ENCODE results near the gene PPP2R2C.

The PPP2R2C gene

DNA sequence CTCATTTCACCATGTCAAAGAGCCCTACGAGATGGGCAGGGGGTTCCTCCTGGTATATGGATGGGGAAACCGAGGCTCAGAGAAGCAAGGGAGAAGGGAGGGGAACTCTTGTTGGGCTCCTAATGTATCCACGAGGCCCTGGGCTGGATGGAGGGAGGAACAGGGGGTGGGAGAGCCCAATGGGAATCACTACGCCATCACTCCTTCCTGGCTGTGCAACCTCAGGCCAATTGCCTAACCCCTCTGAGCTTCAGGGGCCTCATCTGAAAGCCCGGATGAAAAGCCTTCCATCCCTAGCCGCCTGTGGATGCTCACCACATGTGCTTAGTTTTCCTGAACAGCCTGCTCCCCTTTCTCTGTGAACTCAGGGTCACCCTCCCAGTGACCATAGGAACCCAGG, 57.8 kb downstream of the PPP2R2C start:
- DNase-seq (ENCODE audit: low read depth), result no peak

DNA sequence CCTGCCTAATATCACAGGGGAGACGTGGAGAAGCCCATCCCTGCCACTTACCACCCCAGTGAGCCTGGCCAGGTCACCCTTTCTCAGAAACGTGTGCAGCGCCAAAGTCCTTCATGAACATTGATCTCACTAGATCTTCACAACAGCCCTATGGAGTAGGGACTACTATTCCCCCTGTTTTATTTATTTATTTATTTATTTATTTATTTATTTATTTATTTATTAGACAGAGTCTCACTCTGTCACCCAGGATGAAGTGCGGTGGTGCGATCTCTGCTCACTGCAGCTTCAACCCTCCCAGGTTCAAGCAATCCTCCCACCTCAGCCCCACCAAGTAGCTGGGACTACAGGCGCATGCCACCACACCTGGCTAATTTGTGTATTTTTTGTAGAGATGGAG, 61.8 kb downstream of the PPP2R2C start:
- H3K4me3 ChIP-seq (ENCODE audit: low read depth, low read length), result no peak overlapping the region
- DNase-seq (ENCODE audit: low read depth), result no peak

More for the DNA sequence above, 57.8 kb downstream of the PPP2R2C start:
- no peak overlapping the region for H3K4me3 ChIP-seq (ENCODE audit: low read depth, low read length)

GRCh38 chr4:6410068-6410467, 62.3 kb downstream of the PPP2R2C start:
- no peak for DNase-seq (ENCODE audit: low read depth)
- no peak overlapping the region for H3K4me3 ChIP-seq (ENCODE audit: low read depth, low read length)

- H3K4me3 ChIP-seq (ENCODE audit: low read depth, low read length), result no peak overlapping the region
Measured at GRCh38 chr4:6409381-6409780, 63.0 kb downstream of the PPP2R2C start.

DNA sequence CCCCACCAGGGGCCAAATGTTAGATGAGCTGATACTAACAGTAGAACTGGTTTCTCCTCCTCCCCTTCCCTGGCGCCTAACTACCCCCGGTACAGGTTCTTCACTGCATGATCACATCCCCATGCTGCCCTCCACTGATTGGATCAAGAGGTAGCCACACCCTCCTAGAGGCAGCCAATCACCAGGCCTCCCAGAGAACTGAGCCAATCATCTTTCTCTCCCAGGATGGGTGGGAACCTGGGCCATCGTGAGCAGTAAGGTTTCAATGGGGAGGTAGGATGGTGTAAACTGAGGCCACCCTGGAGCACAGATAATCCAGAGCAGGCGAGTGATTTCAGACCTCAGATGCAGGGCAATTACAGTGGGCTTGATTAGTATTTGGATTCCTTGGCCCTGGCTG, 64.2 kb downstream of the PPP2R2C start:
- no peak overlapping the region for H3K4me3 ChIP-seq (ENCODE audit: low read depth, low read length)
- no peak for DNase-seq (ENCODE audit: low read depth)

More at GRCh38 chr4:6409381-6409780, 63.0 kb downstream of the PPP2R2C start:
- no peak for DNase-seq (ENCODE audit: low read depth)

- no peak for DNase-seq (ENCODE audit: low read depth)
Measured at GRCh38 chr4:6405397-6405706, 67.1 kb downstream of the PPP2R2C start.

GRCh38 chr4:6404611-6405396, 67.6 kb downstream of the PPP2R2C start:
- no peak overlapping the region for H3K4me3 ChIP-seq (ENCODE audit: low read depth, low read length)
- DNase-seq (ENCODE audit: low read depth), result no peak

More at GRCh38 chr4:6405397-6405706, 67.1 kb downstream of the PPP2R2C start:
- no peak overlapping the region for H3K4me3 ChIP-seq (ENCODE audit: low read depth, low read length)

GRCh38 chr4:6403400-6403685, 69.1 kb downstream of the PPP2R2C start:
- no peak overlapping the region for H3K4me3 ChIP-seq (ENCODE audit: low read depth, low read length)
- DNase-seq (ENCODE audit: low read depth), result no peak

- H3K4me3 ChIP-seq (ENCODE audit: low read depth, low read length), result no peak overlapping the region
- no peak for DNase-seq (ENCODE audit: low read depth)
Measured at GRCh38 chr4:6402566-6403399, 69.6 kb downstream of the PPP2R2C start.

DNA sequence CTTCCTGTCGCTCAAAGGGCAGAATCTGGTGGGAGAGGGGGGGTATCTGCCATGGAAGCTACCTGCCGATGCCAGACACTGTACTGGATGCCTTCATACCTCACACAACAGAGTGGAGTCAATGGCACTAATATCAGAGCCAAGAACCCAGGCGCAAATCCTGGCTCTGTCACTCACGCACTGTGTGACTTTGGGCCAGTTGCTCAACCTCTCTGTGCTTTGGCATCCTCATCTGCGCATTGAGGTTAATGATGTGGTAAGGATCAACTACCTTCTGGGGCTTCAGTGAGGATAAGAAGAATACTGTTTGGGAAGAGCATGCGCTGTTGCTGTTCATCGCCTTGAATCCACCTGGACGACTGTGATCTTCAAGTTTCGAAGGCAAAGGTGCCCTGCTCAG, 70.6 kb downstream of the PPP2R2C start:
- no peak overlapping the region for H3K4me3 ChIP-seq (ENCODE audit: low read depth, low read length)
- DNase-seq (ENCODE audit: low read depth), result no peak

DNA sequence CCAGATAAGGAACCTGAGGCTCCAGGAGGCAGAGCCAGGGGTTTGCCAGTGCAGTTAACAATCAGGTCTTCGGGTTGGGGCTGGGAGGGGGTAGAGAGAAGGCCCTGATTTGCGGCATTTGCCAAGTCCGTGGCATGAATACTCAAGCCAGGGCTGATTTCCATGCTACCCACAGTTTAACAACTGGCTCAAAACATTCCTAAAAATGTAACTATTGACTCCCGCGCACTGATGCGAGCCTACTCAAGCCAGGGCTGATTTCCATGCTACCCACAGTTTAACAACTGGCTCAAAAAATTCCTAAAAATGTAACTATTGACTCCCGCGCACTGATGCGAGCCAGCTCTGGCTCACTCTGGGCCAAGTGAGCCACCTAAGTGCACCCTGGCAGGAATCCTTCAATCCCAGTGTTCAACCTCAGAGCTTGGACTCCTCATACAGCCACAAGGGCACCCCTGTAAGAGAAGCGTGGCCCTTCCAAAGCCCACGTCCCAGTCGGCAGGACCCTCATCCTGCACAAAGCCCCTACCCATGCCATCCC, 75.6 kb downstream of the PPP2R2C start:
- no peak for DNase-seq (ENCODE audit: low read depth)
- H3K4me3 ChIP-seq (ENCODE audit: low read depth, low read length), result no peak overlapping the region

DNA sequence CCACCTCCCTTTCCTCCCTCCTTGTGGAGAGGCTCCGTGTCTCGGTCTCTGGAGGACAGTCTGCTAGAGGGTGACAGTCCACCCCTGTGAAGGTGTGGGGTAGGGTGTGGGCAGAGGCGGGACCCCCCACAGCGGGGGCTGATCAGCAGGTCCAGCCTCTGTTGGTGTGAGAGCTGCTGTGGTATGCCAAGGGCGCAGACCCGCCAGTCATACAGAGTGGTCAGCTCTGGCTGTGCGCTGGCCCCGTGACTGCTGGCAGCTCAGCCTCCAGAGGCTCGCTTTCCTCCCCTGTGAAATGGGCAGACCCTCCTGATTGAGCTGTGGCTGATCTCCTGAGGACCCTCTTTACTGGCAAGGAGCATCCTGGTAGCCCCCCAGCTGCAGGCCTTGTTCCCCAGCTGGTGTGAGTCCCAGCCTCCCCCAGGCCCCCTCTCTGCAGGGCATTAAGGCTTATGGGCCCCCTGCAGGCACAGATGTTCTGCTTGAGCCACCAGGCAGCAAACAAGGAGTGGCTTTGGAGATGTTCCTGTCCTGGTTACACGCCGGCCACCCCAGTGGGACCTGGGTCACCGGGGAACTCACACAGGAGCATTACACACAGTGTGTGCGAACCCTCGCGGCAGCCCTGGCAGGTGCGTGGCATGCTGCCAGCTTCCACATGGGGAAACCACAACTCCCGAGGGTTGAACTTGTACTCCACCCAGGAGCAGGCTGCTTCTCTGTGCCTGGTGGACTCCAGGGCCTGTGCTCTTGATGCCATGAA, 76.8 kb downstream of the PPP2R2C start:
- DNase-seq (ENCODE audit: low read depth), result no peak
- H3K4me3 ChIP-seq (ENCODE audit: low read depth, low read length), result no peak overlapping the region

- H3K4me3 ChIP-seq (ENCODE audit: low read depth, low read length), result no peak overlapping the region
- DNase-seq (ENCODE audit: low read depth), result no peak
Measured at GRCh38 chr4:6394671-6395081, 77.7 kb downstream of the PPP2R2C start.

GRCh38 chr4:6393544-6394475, 78.6 kb downstream of the PPP2R2C start:
- no peak for DNase-seq (ENCODE audit: low read depth)
- no peak overlapping the region for H3K4me3 ChIP-seq (ENCODE audit: low read depth, low read length)

DNA sequence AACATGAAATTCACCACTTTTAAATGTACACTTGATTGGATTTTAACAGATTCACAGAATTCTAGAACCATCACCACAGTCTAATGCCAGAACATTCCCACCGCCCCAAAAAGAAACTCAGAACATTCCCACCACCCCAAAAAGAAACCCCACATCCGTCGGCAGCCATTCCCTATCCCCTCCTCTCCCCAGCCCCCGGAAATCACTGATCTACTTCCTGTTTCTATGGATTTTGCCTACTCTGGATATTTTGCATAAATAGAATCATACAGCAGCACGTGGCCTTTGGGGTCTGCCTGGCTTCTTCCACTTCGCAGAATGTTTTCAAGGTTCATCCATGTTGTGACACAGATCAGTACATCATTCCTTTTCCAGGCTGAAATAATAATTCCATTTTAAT, 79.3 kb downstream of the PPP2R2C start:
- DNase-seq (ENCODE audit: low read depth), result no peak
- no peak overlapping the region for H3K4me3 ChIP-seq (ENCODE audit: low read depth, low read length)

DNA sequence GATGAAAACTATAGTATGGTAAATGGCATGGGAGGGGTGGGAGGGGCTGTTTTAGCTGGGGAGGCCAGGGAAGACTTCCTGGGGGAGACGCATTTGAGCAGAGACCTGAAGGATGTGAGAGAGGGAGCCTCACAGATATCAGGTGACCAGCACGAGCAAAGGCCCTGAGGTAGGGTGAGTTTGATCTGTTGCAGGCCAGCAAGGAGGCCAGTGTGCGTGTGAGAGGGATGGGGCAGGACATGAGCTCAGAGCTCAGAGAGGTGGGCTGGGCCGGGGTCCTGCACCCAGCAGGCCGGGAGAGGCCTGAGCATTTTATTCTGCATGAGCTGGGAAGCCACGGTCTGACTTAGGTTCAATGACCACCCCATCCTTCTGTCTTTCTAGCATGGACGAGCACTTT, 80.0 kb downstream of the PPP2R2C start:
- no peak for DNase-seq (ENCODE audit: low read depth)
- no peak overlapping the region for H3K4me3 ChIP-seq (ENCODE audit: low read depth, low read length)

DNA sequence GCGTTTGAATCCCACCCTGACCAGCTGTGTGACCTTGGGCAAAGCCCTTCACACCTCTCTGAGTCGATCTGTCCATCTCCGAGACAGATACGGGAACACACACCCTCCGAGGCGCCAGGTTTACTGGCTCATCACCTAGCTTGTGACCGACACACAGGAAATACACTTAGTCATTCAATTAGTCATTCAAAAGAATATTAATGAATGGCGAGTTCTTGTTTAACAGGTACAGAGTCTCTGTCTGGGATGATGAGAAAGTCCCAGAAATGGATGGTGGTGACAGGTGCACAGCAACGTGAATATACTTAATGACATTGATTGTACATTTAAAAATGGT, 80.6 kb downstream of the PPP2R2C start:
- no peak overlapping the region for H3K4me3 ChIP-seq (ENCODE audit: low read depth, low read length)
- DNase-seq (ENCODE audit: low read depth), result no peak

DNA sequence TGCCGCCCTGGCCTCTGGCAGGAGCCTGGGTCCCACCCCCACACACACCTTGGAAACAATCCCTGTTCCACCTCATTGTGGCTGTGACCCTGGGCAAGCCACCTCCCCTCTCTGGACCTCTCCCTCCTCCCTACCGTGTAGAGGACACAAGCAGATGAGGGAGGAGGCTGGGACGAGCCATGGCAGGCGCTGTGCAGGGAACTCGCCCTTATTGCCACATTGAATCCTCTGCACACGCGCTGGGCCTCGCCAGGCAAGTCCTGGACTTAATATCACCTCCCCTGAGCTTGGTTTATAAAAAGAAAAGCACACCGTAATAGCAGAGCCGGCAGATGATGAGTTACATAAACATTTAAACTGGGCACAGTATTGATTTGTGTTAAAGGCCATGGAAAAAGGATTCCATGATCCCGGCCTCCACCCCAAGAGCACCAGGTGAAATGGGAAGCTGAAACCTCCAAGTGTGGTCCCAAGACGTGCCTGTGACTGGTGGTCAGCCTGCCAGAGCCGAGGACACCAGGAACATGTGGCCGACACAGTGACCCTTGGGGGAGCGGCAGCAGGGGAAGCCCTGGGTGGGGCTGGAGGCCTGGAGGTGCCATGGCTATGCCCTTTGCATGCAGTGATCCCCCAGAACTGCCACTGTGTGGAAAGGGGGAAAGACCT, 81.1 kb downstream of the PPP2R2C start:
- H3K4me3 ChIP-seq (ENCODE audit: low read depth, low read length), result no peak overlapping the region
- DNase-seq (ENCODE audit: low read depth), result no peak

DNA sequence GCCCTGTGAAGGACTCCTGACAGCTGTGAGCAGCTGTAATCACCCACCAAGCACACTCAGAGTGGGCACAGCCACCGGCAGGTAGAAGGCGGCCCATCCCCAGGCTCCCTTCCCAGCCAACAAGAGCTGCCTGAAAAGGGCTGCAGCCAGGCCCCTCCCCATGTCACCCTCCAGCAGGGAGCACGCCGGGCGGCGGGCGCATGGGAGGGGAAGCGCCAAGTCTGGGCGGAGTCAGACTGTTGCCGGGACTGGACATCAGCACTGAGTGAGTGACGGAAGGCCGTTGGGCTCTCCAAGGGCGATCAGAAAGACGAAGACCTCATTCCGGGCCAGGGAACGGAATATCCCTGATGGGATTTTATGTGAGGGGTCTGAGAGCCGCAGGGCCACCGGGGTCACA, 82.1 kb downstream of the PPP2R2C start:
- no peak overlapping the region for H3K4me3 ChIP-seq (ENCODE audit: low read depth, low read length)
- no peak for DNase-seq (ENCODE audit: low read depth)

Data from skeletal muscle cell (primary cell).